Measurements from ENCODE around the gene SRRM3.
"Not testable (repeated sequence)": the region's sequence is repeated elsewhere in the genome, so short reads cannot be mapped to it uniquely, and the experiment has no call there.

Gene SRRM3

DNA sequence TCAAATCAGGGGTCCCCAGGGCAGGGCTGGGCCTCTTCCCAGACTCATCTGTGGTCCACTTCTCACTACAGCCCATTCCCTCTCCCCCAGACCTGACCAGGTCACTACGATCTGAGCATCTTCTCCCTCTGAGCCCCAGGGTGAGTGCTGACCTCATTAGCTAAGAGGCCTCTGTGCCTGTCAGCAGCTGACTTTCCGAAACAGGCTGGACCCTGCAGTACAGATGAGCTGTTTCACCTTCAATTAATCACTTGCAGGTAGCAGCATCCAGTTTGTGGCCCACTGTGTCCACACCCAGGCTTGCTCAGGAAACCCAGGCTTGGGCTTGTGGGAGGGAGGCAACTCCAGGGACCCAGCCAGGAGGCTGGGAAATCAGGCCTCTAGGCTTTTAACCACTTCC is 24.3 kb downstream of the SRRM3 start:
- no peak for DNase-seq

DNA sequence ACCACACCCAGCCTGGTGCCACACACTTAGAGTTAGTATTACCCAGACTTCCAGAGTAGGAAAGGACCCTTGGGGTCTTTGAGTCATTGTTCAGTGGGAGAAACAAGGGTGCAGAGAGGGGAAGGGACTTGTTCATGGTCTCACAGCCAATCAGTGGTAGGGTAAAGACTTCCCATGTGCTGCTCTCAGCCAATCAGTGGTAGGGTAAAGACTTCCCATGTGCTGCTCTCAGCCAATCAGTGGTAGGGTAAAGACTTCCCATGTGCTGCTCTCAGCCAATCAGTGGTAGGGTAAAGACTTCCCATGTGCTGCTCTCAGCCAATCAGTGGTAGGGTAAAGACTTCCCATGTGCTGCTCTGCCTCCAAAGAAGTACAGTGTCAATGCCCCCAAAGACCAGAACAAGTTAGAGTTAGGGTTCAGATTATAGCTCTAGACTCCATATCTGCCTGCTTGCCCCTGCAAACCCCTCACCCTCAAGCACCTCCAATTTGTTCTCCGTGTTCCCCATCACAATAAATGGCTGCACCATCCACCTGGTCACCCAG is 25.3 kb downstream of the SRRM3 start:
- DNase-seq = not testable (repeated sequence)

DNA sequence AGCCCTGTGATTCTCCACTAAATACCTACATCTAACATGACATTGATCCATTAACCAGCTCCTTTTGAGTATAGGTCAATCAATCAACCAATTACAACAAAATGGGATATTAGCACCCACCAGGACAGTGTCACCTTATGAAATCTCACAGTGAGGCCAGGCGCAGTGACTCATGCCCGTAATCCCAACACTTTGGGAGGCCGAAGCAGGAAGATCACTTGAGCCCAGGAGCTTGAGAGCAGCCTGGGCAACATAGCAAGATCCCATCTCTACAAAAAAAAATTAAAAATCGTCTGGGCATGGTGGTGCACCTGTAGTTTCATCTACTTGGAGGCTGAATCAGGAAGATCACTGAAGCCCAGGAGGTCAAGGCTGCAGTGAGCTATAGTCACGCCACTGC is 28.5 kb downstream of the SRRM3 start:
- no peak for DNase-seq

DNA sequence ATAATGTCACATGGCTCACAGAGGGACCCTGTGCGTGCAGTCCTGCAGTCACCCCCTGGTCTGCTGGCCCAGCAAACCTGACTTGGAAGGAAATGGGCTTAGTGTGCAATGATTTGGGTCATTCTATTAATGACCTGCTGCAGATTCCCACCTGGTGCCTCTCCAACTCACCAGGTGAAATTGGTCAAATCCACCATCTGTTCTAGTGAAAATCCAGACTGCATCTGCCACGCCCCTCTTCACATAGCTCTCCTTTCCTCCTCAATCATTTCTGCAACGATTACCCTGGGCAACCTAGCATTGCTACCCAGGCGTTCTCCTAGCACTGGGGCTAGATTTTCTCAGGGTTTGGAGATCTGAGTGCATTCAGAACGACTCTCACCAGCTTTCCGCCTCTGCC is 29.4 kb downstream of the SRRM3 start:
- DNase-seq = no peak

DNA sequence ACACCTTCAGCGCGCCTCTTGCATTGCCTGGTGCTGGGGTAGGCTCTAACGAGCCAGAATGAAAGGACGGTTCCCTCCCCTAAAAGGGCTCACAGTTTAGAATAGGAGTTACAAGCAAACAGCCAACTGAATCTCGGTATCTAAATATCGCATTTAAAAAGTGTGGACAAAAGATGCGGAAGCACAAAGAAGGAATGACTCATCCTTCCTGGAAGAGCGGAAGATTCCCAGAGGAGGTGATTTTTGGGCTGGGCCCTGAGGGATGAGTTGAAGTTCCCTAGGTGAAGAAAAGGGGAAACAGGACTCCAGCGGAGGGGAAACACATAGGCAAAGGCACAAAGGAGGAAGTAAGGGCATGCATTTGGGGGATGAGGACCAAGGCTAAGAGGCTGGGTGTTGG is 29.9 kb downstream of the SRRM3 start:
- no peak for DNase-seq

DNA sequence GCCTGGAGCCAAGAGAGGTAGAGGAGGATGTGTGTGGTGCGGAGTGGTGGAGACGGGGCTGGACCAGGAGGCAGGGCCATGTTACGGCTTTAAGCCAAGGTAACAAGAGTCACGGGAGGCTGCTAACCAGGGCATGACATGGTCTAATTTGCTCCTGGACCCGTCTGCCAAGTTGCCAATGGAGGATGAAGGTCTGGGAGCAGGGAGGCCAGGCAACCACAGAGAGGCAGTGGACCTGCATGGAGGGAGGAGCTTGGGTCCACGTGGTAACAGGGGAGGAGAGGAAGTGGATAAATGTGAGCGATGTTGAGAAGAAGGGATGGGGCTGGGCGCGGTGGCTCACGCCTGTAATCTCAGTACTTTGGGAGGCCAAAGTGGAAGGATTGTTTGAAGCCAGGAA is 31.0 kb downstream of the SRRM3 start:
- DNase-seq = no peak

DNA sequence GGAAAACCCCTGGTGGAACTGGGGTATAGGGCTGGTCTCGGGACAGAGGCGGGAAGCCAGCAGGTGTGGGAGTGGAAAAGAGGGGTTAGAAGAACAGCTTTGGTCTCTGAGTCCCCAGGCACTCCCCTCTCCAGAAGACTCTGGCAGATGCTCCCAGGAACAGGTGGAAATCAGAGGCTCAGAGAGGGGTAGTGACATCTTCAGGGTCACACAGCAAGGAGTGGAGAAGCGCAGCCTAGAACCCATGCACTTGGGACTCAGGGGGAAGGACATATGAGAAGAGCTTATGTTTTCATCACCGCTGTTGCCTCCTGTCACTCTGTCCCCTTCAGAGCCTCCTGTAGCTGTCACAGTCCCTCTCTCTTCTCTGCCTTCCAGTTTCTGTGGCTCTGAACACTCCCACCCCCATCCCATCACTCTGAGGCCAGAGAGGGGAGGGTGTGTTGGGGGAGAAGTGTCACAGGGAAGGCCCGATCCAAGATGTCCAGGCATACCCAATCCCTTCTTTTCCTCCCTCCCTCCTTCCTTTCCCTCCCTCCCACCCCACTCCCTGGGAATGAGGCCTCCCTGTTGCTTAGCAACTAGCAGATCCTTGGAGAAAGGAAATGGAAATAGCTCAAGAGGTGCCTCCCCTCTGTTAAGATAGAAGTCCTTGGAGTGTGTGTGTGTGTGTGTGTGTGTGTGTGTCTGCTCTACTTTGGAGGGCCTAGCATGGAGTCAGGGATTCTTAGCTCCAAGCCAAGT is 32.0 kb downstream of the SRRM3 start:
- peak in 20 of 56 donors; percentile 8 to 61 (median 29) for DNase-seq

DNA sequence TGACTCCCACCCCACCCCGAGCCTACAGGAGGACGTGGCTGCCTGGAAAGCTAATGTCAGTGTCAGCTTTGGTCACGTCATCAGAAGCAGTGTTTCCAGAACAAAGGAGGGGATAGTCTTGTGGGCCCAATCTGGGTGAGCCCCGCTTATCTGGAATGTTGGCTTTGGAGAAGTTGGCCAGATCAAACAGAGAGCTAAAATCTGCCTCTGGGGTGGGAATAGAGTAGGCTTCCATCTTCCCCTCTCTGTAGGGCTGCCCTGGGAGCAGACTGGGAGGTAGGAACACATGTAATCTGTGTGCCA is 32.5 kb downstream of the SRRM3 start:
- no peak for DNase-seq

DNA sequence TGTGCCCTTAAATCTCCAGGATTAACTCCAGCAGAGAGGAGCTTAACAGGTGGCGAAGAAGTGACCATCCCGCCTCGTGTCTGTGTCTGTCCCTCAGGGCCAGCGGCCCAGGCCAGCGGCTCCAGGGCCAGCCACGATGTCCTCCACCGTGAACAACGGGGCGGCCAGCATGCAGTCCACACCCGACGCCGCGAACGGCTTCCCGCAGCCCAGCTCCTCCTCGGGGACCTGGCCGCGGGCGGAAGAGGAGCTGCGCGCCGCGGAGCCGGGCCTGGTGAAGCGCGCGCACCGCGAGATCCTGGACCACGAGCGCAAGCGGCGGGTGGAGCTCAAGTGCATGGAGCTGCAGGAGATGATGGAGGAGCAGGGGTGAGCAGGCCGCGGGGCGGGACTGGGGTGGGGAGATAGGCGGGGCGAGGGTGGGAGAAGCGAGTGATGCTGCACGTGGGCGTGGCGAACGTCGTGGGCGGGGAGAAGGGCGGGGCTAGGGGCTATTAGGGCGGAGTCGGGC is 33.3 kb downstream of the SRRM3 start:
- DNase-seq = peak in 53 of 56 donors; percentile 6 to 92 (median 68)

DNA sequence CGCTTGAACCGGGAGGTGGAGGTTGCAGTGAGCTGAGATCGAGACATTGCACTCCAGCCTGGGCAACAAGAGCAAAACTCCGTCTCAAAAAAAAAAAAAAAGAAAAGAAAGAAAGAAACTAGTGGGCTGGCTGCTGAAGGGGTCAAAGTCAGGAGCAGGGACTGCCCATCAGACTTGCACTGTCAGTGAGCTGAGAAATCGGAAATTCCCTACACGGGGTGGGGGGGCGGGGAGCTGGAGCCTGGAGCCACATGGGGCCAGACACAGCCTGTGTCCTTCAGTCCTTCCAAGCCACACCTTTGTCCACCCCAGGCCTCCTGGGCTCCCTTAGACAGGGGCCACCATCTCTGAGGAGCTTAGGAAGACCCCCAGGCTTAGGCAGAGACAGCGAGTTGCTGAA is 34.5 kb downstream of the SRRM3 start:
- no peak for DNase-seq

DNA sequence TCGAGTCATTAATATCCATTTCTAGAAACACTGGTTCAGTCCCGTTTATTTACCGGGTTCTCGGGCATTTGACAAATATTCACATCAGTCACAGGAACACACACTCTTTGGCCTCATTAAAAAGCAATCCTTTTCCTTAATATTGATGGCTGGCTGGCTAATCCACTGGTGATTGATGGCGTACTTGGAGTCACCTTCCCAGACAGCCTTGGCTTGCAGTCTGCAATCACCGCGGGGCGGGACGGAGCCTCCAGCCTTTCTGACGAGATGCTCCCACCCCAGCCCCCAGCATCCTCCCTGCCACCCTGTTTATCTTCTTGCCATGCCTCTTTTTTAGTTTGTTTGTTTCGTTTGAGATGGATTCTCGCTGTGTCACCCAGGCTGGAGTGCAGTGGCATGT is 36.6 kb downstream of the SRRM3 start:
- DNase-seq = no peak

DNA sequence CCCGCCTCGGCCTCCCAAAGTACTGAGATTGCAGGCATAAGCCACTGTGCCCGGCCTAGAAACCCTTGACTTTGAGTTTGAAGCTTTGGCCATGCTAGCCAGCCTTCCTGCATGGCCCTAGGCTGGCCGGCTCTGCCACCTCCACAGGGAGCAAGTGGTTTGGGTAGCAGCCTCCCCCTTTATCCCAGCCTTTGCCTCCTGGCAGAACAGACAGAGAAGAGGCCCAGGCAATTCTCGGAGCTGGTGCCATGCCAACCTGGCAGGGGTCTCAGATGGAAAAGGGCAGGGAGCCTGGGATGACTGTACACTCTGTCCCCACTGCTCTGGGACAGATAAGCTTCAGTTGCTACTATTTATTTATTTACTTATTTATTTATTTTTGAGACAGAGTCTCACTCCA is 39.4 kb downstream of the SRRM3 start:
- DNase-seq = no peak

DNA sequence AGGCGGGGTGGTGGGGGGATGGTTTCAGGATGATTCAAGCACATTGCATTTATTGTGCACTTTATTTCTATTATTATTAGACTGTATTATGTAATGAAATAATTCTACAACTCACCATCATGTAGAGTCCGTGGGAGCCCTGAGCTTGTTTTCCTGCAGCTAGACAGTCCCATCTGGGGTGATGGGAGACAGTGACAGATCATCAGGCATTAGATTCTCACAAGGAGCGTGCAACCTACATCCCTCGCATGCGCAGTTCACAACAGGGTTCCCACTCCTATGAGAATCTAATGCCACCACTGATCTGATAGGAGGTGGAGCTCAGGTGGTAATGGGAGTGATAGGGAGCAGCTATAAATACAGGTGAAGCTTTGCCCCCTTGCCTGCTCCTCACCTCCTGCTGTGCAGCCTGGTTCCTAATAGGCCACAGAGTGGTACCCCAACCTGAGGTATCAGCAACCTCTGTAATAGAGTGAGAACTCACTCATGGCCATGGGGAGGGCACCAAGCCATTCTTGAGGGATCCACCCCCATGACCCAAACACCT is 40.9 kb downstream of the SRRM3 start:
- not testable (repeated sequence) for DNase-seq

DNA sequence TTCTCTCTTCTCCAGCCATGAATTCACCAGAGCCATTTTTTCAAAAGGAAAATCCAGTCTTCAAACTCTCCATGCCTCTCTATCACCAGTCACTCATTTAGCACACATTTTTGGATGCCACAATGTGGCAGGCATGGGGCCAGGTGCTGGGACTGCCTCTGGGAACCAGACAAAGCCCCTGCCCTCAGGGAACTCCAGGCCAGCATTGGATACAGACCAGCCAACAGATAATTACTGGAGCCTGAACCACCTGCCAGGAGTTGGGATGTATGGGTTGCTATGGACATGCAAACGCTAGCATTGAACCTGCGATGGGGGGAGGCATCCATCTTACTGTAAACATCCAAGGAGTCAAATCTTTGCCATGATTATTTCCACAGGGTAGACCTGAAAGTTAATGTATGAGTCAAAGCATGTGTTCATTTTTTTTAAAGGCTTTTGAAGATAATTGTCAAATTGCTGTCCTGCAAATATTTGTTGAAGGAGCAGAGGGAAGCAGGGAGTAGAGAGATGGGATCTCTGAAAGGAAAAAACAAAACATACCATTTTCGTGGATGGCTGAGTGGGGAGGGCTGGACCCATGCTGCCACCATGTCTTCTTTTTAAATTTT is 43.2 kb downstream of the SRRM3 start:
- DNase-seq = no peak

DNA sequence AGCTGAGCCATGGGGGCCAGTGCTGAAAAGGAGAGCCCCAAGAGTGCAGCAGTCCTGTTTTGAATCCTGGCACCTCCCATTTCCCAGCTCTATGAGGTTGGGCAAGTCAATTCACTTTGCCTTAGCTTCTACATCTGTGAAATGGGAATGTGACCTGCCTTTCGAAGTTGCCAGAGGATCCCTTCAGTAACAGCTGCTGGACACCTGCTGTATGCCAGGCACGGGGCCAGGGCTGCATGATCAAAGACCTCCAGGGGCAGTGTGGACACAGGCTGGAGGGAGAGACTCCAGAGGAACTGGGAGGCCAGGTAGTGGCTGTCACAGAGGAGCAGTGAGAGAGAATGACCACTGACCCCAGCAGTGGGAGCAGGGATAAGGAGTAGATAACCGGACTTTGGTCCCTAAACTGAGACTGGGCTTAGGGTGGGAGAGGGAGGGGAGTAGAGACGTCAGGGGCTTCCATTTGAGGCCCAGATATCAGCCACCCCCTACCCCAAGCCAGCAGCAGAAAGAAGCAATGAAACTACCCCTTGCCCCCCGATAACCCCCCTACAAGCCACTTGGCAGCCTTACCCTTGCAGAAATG is 45.2 kb downstream of the SRRM3 start:
- no peak for DNase-seq

DNA sequence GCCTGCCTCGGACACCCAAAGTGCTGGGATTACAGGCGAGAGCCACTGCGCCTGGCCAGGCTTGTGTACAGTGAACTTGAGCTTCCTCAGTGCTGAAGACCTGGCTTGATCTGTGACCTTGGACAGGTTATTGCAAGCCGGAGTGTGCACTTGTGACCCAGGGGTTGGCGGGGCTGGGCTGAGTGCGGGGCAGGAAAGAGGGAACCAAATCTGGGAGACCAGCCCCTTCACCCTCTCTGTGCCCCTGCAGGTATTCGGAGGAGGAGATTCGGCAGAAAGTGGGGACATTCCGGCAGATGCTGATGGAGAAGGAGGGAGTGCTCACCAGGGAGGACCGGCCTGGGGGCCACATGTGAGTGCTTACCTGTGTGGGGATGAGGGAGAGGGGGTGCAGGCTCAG is 46.2 kb downstream of the SRRM3 start:
- DNase-seq = no peak

DNA sequence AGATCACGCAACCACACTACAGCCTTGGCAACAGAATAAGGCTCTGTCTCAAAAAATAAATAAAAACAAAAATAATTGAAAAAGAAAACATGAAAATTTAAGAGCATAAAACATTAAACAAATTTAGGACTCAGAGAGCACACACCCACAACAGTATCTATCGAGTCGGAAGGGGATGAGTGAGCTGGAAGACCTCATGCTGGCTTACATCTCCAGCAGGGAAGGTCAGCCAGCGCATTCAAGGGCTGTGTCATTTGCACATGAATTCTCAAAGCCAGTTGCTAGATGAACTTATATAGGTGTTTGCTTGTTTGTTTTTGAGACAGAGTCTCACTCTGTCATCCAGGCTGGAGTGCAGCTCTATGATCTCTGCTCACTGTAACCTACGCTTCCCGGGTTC is 50.3 kb downstream of the SRRM3 start:
- DNase-seq = no peak

DNA sequence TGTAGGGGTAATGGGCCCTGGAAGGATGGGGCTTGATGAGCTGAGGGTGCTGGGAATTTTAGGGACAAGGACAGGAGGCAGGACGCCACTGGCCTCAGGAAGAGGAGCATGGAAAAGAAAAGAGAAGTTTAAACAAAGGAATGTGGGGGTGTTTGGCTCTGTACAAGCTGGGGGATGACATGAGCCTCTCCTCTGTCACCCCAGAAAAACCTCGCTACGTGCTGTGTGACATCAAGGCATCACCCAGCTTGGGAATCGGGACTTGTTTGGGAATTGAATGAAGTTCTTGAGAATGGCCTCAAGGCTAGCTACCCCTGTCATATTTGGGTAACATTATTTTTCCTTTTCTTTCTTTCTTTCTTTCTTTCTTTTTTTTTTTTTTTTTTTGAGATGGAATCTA is 53.1 kb downstream of the SRRM3 start:
- peak in 10 of 56 donors; percentile 7 to 61 (median 24) for DNase-seq

DNA sequence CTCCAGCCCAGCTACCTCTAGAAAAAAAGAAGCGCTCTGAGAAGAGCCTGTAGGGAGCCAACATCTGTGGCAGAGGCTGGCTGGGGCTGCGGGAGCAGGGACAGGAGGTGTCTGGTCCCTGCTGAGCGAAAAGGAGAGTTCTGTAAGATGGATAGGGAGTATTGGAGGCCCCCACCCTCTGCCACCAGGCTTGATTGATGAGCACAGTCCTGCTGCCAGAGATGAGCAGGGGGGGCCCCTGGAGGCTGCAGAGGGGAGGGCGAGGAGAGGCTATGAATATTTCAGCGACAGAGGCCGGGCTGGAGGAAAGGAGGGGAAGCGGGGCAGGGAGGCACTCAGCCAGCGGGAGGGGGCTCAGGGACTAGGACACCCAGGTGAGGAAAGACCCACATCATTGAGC is 56.3 kb downstream of the SRRM3 start:
- no peak for DNase-seq

DNA sequence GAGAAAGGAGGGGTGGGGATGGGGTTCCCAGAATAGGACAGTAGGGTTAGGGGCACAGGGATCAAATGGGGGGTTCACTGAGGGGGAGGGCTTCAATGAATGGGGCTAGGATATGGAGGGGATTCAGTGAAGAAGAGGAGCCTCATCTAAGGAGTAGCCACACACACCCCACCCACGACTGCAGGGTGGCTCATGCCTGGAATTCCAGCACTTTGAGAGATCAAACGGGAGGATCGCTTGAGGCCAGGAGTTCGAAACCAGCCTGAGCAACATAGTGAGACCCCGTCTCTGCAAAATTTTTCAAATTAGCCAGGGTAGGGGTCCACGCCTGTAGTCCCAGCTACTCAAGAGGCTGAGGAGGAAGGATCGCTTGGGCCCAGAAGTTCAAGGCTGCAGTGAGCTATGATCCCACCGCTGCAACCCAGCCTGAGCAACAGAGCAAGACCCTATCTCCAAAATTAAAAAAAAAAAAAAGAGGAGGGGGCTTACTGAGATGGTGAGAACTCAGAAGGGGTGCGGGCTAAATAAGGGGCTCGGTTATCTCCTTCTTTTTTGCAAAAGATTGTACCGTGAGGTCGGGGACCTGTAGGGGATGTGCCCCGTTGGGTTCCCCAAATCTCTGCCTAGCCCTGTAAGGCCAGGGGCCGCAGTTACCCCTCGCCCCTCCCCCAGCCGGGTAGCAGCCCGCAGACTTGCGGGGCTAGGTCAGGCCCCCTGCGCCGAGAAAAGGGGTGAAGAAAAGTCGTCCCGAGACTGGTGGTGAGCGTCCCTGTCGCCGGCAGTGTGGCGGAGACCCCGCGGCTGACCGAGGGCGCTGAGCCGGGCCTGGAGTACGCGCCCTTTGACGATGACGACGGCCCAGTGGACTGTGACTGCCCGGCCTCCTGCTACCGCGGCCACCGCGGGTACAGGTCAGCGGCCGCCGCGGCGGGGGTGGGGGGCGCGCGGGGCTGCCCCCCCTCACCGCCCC is 57.7 kb downstream of the SRRM3 start:
- no peak for DNase-seq

DNA sequence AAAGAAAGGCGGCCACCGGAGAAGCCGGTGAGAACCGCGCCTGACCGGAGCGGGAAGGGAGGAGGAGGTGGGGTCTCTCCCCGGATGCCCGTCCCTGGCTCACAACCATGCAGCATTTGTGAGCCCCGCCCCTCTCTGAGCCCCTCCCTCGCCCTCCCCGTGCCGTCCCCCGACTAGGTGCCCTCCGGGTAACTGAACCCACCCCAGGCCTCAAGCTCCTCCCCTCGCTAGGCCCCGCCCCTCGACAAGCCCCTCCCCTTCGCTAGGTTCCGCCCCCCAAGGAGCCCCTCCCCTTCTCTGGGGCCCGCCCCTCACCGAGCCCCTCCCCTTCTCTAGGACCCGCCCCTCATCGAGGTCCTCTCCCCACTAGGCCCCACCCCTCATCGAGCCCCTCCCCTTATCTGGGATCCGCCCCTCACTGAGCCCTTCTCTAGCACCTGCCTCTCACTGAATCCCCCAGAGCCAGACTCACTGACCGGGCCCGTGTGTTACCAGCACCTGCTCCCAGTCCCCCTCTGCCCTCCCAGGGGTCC is 58.5 kb downstream of the SRRM3 start:
- DNase-seq = peak in 3 of 56 donors; percentile 19 to 53 (median 52)
